Neuron (in vitro differentiated cells): Measurements from ENCODE around the gene FBF1.

ENCODE experiments used
- H2AFZ ChIP-seq: one replicate; pipeline ENCODE4 v1.6.1; 2013; ENCODE audit warnings: low read depth, mild to moderate bottlenecking, inconsistent platforms, low read length, moderate library complexity
- H3K27me3 ChIP-seq: one replicate; pipeline ENCODE4 v1.6.1; 2013; ENCODE audit warnings: low read length; ENCODE audit not compliant: insufficient read depth
- H3K36me3 ChIP-seq: one replicate; pipeline ENCODE4 v1.6.1; 2013; ENCODE audit warnings: low read length; ENCODE audit not compliant: insufficient read depth
- H3K4me1 ChIP-seq: one replicate; pipeline ENCODE4 v1.6.1; 2013; ENCODE audit warnings: low read length; ENCODE audit not compliant: insufficient read depth
- H3K4me3 ChIP-seq: 2 replicates; pipeline ENCODE4 v1.5.1; 2013; ENCODE audit warnings: mild to moderate bottlenecking, low read length, moderate library complexity
- H3K9me3 ChIP-seq: one replicate; pipeline ENCODE4 v1.6.1; 2013; ENCODE audit warnings: low read length

Gene FBF1

GRCh38 chr17:75933808-75934207 is 7.0 kb downstream of the FBF1 start:
- Histone ChIP-seq H3K36me3 (no peaks in the 10 kb centered on the region), H3K27me3 (no peaks in the 10 kb centered on the region), H3K4me3 (no peak overlapping the region), H2AFZ (no peak overlapping the region), H3K9me3 (peaks cover 2% of the 10 kb centered on the region), H3K4me1 (no peaks in the 10 kb centered on the region)

DNA sequence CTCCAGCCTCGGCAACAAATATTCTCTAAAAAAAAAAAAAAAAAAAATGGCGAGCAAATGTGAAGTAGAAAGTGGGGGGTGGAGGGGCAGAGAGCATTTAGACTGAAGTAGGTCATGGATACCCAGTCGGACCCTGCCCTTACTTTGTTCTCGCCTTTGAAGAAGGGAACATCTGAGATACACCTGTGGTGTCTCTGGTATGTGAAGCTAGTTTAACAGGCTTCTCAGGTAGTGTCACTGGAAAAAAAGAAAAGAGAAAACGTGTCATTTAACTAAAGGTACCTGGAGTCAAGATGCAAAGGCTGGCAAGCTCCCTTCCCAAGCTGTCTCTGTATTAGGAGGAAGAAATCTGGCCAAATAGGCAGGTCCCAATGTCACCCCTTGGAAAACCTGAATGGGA is 8.0 kb downstream of the FBF1 start:
- Histone ChIP-seq H3K4me1 (no peaks in the 10 kb centered on the region), H3K27me3 (no peaks in the 10 kb centered on the region), H2AFZ (no peak overlapping the region), H3K4me3 (no peak overlapping the region), H3K36me3 (no peaks in the 10 kb centered on the region), H3K9me3 (peaks cover 1% of the 10 kb centered on the region)

DNA sequence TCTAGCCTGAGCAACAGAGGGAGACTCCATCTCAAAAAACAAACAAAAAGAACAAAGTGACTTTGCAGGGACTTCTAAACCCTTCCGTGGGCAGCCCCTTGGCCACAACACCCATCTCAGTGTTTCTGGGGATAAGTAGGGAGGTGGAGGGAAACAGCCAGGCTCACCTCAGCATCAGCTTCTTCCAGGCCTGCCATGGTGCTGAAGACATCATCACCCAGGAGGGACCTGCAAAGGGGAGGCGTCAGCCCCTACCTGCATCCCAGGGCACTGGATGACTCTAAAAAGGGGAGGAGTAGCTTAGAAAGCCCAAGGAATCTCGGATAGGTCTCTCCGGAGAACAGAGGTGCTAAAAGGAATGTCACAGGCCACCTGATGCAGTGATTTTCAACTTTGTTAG is 9.8 kb downstream of the FBF1 start:
- Histone ChIP-seq H3K4me3 (no peak overlapping the region), H3K9me3 (no peaks in the 10 kb centered on the region), H3K36me3 (peaks cover 3% of the 10 kb centered on the region), H2AFZ (no peak overlapping the region), H3K4me1 (no peaks in the 10 kb centered on the region), H3K27me3 (no peaks in the 10 kb centered on the region)

GRCh38 chr17:75927286-75927922 is 13.4 kb downstream of the FBF1 start:
- Histone ChIP-seq H3K4me1 (no peaks in the 10 kb centered on the region), H2AFZ (no peak overlapping the region), H3K9me3 (no peaks in the 10 kb centered on the region), H3K36me3 (peaks cover 20% of the 10 kb centered on the region), H3K27me3 (no peaks in the 10 kb centered on the region), H3K4me3 (no peak overlapping the region)

DNA sequence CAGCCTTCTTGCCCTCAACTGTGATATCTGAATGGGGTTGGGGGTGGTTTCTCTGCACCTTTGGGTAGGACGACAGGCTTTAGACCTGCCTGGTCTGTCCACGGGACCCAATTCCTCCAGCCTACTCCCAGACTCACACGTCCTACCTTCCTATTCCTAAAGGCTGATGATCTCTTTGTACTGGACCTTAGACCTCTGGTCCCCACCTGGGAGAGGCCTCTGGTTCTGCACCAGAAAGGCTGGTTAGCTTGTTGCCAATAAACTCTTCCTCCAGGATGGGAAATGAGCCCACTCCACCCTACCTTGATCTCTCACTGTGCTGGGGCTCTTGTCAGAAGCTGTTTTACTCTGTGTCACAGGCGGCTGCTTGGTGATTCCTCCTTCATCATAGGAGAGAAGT is 14.4 kb downstream of the FBF1 start:
- no peak overlapping the region for H3K4me3 ChIP-seq
- no peaks in the 10 kb centered on the region for H3K4me1 ChIP-seq
- H3K9me3 ChIP-seq, result no peaks in the 10 kb centered on the region
- H2AFZ ChIP-seq, result no peak overlapping the region
- peaks cover 20% of the 10 kb centered on the region for H3K36me3 ChIP-seq
- H3K27me3 ChIP-seq, result no peaks in the 10 kb centered on the region

GRCh38 chr17:75925912-75926311 is 14.9 kb downstream of the FBF1 start:
- peaks cover 20% of the 10 kb centered on the region for H3K36me3 ChIP-seq
- no peaks in the 10 kb centered on the region for H3K4me1 ChIP-seq
- no peak overlapping the region for H3K4me3 ChIP-seq
- no peaks in the 10 kb centered on the region for H3K27me3 ChIP-seq
- H2AFZ ChIP-seq, result no peak overlapping the region
- no peaks in the 10 kb centered on the region for H3K9me3 ChIP-seq

- Histone ChIP-seq H3K9me3 (no peaks in the 10 kb centered on the region), H2AFZ (no peak overlapping the region), H3K36me3 (peaks cover 20% of the 10 kb centered on the region), H3K27me3 (no peaks in the 10 kb centered on the region), H3K4me1 (no peaks in the 10 kb centered on the region), H3K4me3 (no peak overlapping the region)
These were observed 15.7 kb downstream of the FBF1 start for GRCh38 chr17:75925103-75925502.

DNA sequence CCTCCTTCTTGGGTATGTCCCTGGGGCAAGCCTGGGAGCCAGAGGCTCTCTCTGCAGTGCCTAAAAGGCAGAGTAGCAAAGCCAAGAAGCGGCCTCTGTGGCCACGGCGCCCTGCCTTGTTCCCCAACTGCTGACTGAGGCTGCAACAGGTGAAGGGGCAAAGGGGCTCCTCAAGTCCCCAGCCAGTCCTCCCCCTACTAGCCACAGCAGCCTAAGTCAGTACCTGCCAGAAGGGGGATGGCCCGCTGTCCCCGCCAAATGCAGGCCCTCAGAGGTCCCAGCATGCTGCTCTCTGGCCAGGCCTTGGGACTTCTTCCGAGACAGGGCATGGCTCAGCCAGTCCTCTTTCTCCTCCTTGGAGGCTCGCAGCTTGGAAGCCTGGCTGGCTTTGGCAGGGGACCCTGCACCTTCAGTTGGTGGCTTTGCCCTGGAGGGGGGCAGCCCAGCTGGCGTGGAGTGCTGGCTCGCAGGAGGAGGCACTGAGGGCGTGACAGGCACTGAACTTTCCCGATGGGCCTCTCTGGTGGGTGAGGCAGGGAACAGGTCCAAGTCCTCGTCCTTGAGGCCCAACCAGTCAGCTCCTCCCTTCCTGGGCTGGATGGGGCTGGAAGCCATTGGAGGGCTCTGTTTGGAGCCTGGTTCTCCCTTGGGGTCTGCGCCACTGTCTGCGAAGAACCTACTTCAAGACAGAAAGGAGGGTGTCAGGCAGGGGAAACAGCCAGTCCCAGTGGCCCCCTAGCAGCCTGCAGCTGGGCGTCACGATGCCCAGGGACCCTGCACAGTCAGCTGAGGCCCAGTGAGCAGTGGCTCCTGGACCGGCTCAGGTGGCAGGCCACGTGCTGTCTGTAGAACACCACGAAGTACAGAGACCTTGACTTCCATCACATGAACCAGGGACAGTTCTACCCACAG is 17.6 kb downstream of the FBF1 start:
- Histone ChIP-seq H3K4me3 (no peak overlapping the region), H2AFZ (no peak overlapping the region), H3K4me1 (no peaks in the 10 kb centered on the region), H3K9me3 (no peaks in the 10 kb centered on the region), H3K36me3 (peaks cover 20% of the 10 kb centered on the region), H3K27me3 (no peaks in the 10 kb centered on the region)

- Histone ChIP-seq H3K27me3 (no peaks in the 10 kb centered on the region), H3K4me3 (no peak overlapping the region), H3K36me3 (peaks cover 23% of the 10 kb centered on the region), H3K4me1 (no peaks in the 10 kb centered on the region), H2AFZ (no peak overlapping the region), H3K9me3 (no peaks in the 10 kb centered on the region)
These were observed 18.5 kb downstream of the FBF1 start for GRCh38 chr17:75922173-75922961.

DNA sequence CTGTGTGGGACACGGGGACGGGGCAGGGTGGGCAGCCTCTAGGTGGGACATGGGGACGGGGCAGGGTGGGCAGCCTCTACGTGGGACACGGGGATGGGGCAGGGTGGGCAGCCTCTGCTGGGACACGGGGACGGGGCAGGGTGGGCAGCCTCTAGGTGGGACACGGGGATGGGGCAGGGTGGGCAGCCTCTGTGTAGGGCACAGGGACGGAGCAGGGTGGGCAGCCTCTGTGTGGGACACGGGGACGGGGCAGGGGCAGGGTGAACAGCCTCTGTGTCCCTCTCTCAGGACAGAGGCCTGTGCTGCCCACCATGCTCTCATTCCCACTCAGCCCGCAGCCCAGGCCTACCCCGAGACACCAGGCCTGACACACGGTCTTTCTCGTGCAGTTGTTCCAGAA is 19.2 kb downstream of the FBF1 start:
- no peaks in the 10 kb centered on the region for H3K9me3 ChIP-seq
- H2AFZ ChIP-seq, result no peak overlapping the region
- H3K4me3 ChIP-seq, result no peak overlapping the region
- H3K4me1 ChIP-seq, result no peaks in the 10 kb centered on the region
- H3K27me3 ChIP-seq, result no peaks in the 10 kb centered on the region
- H3K36me3 ChIP-seq, result peaks cover 23% of the 10 kb centered on the region

DNA sequence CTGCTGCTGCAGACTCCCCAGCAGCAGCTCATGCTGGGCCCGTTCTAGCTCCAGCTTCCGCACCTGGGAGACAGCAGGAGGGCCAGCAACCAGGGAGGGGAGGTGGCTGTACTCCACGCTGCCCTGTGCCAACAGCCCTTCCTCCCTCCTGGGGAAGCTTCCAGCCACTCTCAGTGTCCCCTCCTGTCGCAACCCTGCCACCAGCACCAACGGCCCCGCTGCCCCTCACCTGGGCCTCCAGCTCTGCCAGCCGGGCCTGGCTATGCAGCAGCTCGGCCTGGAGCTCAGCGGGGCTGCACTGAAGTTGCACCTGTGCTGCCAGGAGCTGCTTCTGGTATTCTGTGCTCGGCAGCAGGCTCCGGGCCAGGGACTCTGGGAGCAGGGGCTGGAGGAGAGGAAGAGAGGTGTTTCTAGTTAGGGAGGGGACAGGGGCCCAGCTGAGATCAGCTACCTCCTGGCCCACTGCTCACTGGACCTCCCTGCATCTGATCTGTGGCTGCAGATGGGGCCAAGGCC is 20.7 kb downstream of the FBF1 start:
- H3K36me3 ChIP-seq, result peaks cover 12% of the 10 kb centered on the region

GRCh38 chr17:75919611-75920010 is 21.2 kb downstream of the FBF1 start:
- H3K4me3 ChIP-seq, result no peak overlapping the region
- H2AFZ ChIP-seq, result no peak overlapping the region
- H3K36me3 ChIP-seq, result peaks cover 8% of the 10 kb centered on the region
- H3K4me1 ChIP-seq, result no peaks in the 10 kb centered on the region
- no peaks in the 10 kb centered on the region for H3K9me3 ChIP-seq
- no peaks in the 10 kb centered on the region for H3K27me3 ChIP-seq

More for the DNA sequence above, 20.7 kb downstream of the FBF1 start:
- Histone ChIP-seq H2AFZ (no peak overlapping the region), H3K4me1 (no peaks in the 10 kb centered on the region), H3K27me3 (no peaks in the 10 kb centered on the region), H3K9me3 (no peaks in the 10 kb centered on the region), H3K4me3 (no peak overlapping the region)
